Lung (tissue), 12 donors: ENCODE results near the gene KDM4E. TPM values are rescaled to one million over a fixed set of nuclear protein-coding genes. Genes with fewer than 3 reads are reported as not detected.
A peak's percentile ranks its signal among the peaks of the same experiment; 100 is the strongest.

ENCODE experiments used
- ATAC-seq: fragments of 200-7000 bp; cut with Tn5 transposase; one replicate; pipeline ENCODE4 v1.9.1; 2020; ENCODE audit warnings: moderate number of reproducible peaks; ENCODE audit not compliant: insufficient read depth, low FRiP score
- DNase-seq, 3 donors: peaks; one replicate each; pipeline ENCODE4 v3.0.0-alpha.2; 2013 to 2017
- H3K27ac ChIP-seq, 2 donors: one replicate each; pipeline ENCODE4 v1.5.1; 2013; ENCODE audit warnings: mild to moderate bottlenecking in 2 of 2, moderate library complexity in 2 of 2, control low read depth in 1 of 2, inconsistent platforms in 1 of 2, low read depth in 1 of 2, low read length in 1 of 2
- H3K27me3 ChIP-seq, 3 donors: one replicate each; pipeline ENCODE4 v1.5.1; 2013; ENCODE audit warnings: low read length in 2 of 3; ENCODE audit not compliant: control insufficient read depth in 3 of 3, insufficient read depth in 3 of 3
- H3K36me3 ChIP-seq, 4 donors: one replicate each; pipeline ENCODE4 v1.5.1; 2013; ENCODE audit warnings: low read length in 4 of 4, mild to moderate bottlenecking in 1 of 4, moderate library complexity in 1 of 4; ENCODE audit not compliant: control insufficient read depth in 4 of 4, insufficient read depth in 4 of 4
- H3K4me1 ChIP-seq, 5 donors: one replicate each; pipeline ENCODE4 v1.5.1; 2013; ENCODE audit warnings: low read length in 5 of 5, mild to moderate bottlenecking in 2 of 5, moderate library complexity in 1 of 5; ENCODE audit not compliant: control insufficient read depth in 5 of 5, insufficient read depth in 5 of 5
- H3K4me3 ChIP-seq: one replicate; pipeline ENCODE4 v1.5.1; 2013; ENCODE audit warnings: mild to moderate bottlenecking, control low read depth, moderate library complexity
- H3K9ac ChIP-seq, 2 donors: one replicate each; pipeline ENCODE4 v1.5.1; 2013; ENCODE audit warnings: low read length in 2 of 2, control low read depth in 1 of 2; ENCODE audit not compliant: insufficient read depth in 1 of 2
- H3K9me3 ChIP-seq, 4 donors: one replicate each; pipeline ENCODE4 v1.5.1; 2013; ENCODE audit warnings: low read length in 3 of 4, mild to moderate bottlenecking in 1 of 4, moderate library complexity in 1 of 4; ENCODE audit not compliant: control insufficient read depth in 4 of 4, insufficient read depth in 3 of 4
- WGBS, 2 donors: extraction: QIAGEN DNeasy Blood & Tissue Kit; methylation state at CpG; one replicate each; pipeline ENCODE4 v1.1.7; 2013; 5-methylcytosine and 5-hydroxymethylcytosine counted together
- polyA plus RNA-seq, 2 donors: library from polyadenylated mRNA; stranded (reverse); fragments of 200-250 nt; gene quantifications; one replicate each; pipeline ENCODE4 v1.2.1, GENCODE V29; 2013
- total RNA-seq, 2 donors: library from RNA; depleted of rRNA in 1 of 2; stranded (reverse); fragments of >200 nt in 1 of 2; gene quantifications; one replicate each; pipeline ENCODE4 v1.2.1, GENCODE V29; 2014 to 2021
- TF ChIP-seq, protein P1 (sequence below): IDR thresholded peaks from 2 replicates; pipeline ENCODE4 v1.5.1; 2012; ENCODE audit warnings: mild to moderate bottlenecking; ENCODE audit errors: control extremely low read depth, extremely low read depth
- donor health status: control.
- donor health status: control.
- donor health status: Bipolar disorder and iron deficiency.
- donor health status: healthy.
- donor health status: DM: yes; HTN: yes; CAD: no.

KDM4E gene
- total and polyA plus RNA-seq, 4 donors: not detected

DNA sequence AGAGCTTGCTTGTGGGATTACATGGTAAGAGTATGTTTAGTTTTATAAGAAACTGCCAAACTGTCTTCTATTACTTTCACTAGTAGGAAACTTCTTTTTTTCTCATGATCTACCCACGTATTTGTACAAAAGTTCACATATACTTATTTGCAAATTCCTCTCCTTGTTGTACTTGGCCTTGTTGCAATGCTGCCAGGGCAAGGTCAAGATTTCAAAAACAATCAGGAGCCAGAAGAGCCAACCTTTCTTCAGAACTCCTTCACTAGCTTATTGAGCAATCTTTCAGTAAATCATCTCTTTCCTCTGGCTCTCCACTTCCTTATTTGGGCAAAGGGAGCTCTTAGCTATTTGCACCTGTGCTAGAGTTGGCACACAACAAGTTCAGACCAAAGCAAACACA is 51.4 kb downstream of the KDM4E start:
- DNase-seq: peak in 2 of 3 donors; percentile 54 to 75
- H3K36me3 ChIP-seq: no peaks in the 10 kb centered on the region
- TF ChIP-seq, protein P1, sequence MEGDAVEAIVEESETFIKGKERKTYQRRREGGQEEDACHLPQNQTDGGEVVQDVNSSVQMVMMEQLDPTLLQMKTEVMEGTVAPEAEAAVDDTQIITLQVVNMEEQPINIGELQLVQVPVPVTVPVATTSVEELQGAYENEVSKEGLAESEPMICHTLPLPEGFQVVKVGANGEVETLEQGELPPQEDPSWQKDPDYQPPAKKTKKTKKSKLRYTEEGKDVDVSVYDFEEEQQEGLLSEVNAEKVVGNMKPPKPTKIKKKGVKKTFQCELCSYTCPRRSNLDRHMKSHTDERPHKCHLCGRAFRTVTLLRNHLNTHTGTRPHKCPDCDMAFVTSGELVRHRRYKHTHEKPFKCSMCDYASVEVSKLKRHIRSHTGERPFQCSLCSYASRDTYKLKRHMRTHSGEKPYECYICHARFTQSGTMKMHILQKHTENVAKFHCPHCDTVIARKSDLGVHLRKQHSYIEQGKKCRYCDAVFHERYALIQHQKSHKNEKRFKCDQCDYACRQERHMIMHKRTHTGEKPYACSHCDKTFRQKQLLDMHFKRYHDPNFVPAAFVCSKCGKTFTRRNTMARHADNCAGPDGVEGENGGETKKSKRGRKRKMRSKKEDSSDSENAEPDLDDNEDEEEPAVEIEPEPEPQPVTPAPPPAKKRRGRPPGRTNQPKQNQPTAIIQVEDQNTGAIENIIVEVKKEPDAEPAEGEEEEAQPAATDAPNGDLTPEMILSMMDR: no peak

DNA sequence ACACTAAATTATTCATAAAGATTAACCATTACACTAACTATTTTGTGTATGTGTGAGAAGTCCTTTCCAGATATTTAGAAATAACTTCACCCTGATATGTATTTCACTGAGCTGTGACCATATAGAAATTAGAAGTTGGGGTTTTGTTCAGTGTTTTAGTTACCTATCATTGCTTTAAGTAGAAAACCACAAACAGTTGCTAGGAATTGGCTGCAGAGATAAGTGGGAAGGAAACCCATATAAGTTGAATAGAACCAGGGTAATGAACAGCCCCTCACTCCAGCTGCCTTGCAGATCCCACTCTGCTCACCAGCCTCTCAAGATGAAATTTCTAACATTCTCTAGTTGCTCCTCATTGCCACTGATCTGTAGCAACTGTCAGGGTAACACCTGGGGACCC is 51.9 kb downstream of the KDM4E start:
- no peak for ATAC-seq
- H3K27me3 ChIP-seq: no peaks in the 10 kb centered on the region
- TF ChIP-seq, protein P1: no peak
- H3K27ac ChIP-seq: peak overlapping the region in 1 of 2 donors; percentile 13
- H3K4me1 ChIP-seq: peaks cover 8 to 23% (median 11%) of the 10 kb centered on the region in 5 donors
- no peak overlapping the region for H3K4me3 ChIP-seq
- H3K9ac ChIP-seq: no peak overlapping the region
- no peaks in the 10 kb centered on the region for H3K36me3 ChIP-seq
- DNase-seq: no peak
- no peaks in the 10 kb centered on the region for H3K9me3 ChIP-seq

More for the DNA sequence above, 51.4 kb downstream of the KDM4E start:
- Histone ChIP-seq H3K4me1 (peaks cover 6 to 23% (median 11%) of the 10 kb centered on the region in 5 donors), H3K27ac (no peak overlapping the region), H3K9ac (no peak overlapping the region), H3K27me3 (no peaks in the 10 kb centered on the region), H3K4me3 (no peak overlapping the region), H3K9me3 (no peaks in the 10 kb centered on the region)
- 13 to 22% methylated on average over 1 of the region's 1 CpG for WGBS, 2 donors
- peak; percentile 75 for ATAC-seq

Other genes starting within 250 kb of the KDM4E start
- 10 to 100 TPM; 42.4 to 44.9 TPM for gene CWC15, start 51.7 kb upstream of the KDM4E start, total RNA-seq
- 100 to 1,000 TPM in 1 of 2 donors, 10 to 100 TPM in 1; 38.2 to 107 TPM for gene CWC15, start 51.7 kb upstream of the KDM4E start, polyA plus RNA-seq
- under 1 TPM; 0.89 to 0.94 TPM for gene KDM4D, start 51.5 kb upstream of the KDM4E start, total RNA-seq
- gene KDM4D, start 51.5 kb upstream of the KDM4E start, polyA plus RNA-seq: under 1 TPM; 0.30 to 0.63 TPM
- not detected for gene KDM4F, start 24.2 kb downstream of the KDM4E start, total RNA-seq
- gene KDM4F, start 24.2 kb downstream of the KDM4E start, polyA plus RNA-seq: not detected
- 10 to 100 TPM; 24.0 to 41.4 TPM for gene SRSF8, start 41.7 kb downstream of the KDM4E start, total RNA-seq
- gene SRSF8, start 41.7 kb downstream of the KDM4E start, polyA plus RNA-seq: 10 to 100 TPM; 22.6 to 49.0 TPM
- gene ENDOD1, start 64.6 kb downstream of the KDM4E start, total RNA-seq: 10 to 100 TPM; 33.0 to 55.1 TPM
- gene ENDOD1, start 64.6 kb downstream of the KDM4E start, polyA plus RNA-seq: 10 to 100 TPM; 10.4 to 17.0 TPM
- gene SESN3, start 205.9 kb downstream of the KDM4E start, total RNA-seq: 10 to 100 TPM; 35.3 to 73.3 TPM
- 1 to 10 TPM; 4.0 to 4.8 TPM for gene SESN3, start 205.9 kb downstream of the KDM4E start, polyA plus RNA-seq